ENCODE data around the gene PCDH18.

GRCh38 chr4:137536789-137537561 is 4.7 kb upstream of the PCDH18 start:
- no peak for TF ChIP-seq CTCF (conservative IDR thresholded peaks at IDR 0.05 in 1 of 2, IDR thresholded peaks at IDR 0.05 in 1 of 2; ENCODE audit: extremely low read depth in 1 of 2, insufficient read depth in 1 of 2, low read depth in 1 of 2, low read length in 2 of 2)
- no peak for TF ChIP-seq EZH2 (IDR thresholded peaks at IDR 0.05; ENCODE audit: borderline replicate concordance, low read length)
